IMR-90 (cell line): ENCODE data around the gene CLEC16A.

ENCODE experiments used
- CTCF ChIP-seq: conservative IDR thresholded peaks from 2 replicates; pipeline ENCODE4 v1.5.1; 2012; ENCODE audit warnings: mild to moderate bottlenecking, low read depth, low read length, improper control_type of control experiment
- FOS ChIP-seq: fragments of 150-350 bp; IDR thresholded peaks from 2 replicates; pipeline ENCODE4 v1.6.1; 2016; ENCODE audit warnings: low read depth, low read length
- MAFK ChIP-seq: IDR thresholded peaks from 2 replicates; pipeline ENCODE4 v1.6.1; 2012; ENCODE audit warnings: low read depth, low read length, improper control_type of control experiment
- POLR2A ChIP-seq: IDR thresholded peaks from 2 replicates; pipeline ENCODE4 v1.6.1; 2012; ENCODE audit warnings: mild to moderate bottlenecking, low read depth, low read length
- RAD21 ChIP-seq: IDR thresholded peaks from 2 replicates; pipeline ENCODE4 v1.6.1; 2012; ENCODE audit warnings: low read length, improper control_type of control experiment
- RFX5 ChIP-seq: IDR thresholded peaks from 2 replicates; pipeline ENCODE4 v1.8.0; 2012; ENCODE audit warnings: low read depth, mild to moderate bottlenecking, low read length, moderate library complexity
- SMC3 ChIP-seq: fragments of 150-350 bp; IDR thresholded peaks from 2 replicates; pipeline ENCODE4 v1.6.1; 2016; ENCODE audit warnings: low read depth, mild to moderate bottlenecking, antibody characterized with exemption, low read length, moderate library complexity

GRCh38 chr16:11215935-11216556, 271.7 kb downstream of the CLEC16A start:
- TF ChIP-seq POLR2A, result no peak
- no peak for TF ChIP-seq MAFK
- no peak for TF ChIP-seq CTCF
- TF ChIP-seq FOS, result no peak
- no peak for TF ChIP-seq SMC3
- no peak for TF ChIP-seq RFX5
- no peak for TF ChIP-seq RAD21
